OCI-LY1 (cell line): Measurements from ENCODE around the gene PHLDA2.

Experiments used
- CTCF ChIP-seq: fragments of 200-600 bp; sonication (generic), shearing (Covaris generic); IDR thresholded peaks from 2 replicates; pipeline ENCODE4 v1.5.1; 2017; ENCODE audit warnings: mild to moderate bottlenecking, antibody characterized with exemption, low read length, moderate library complexity, mixed read lengths
- EZH2 ChIP-seq: fragments of 200-600 bp; sonication (generic), shearing (Covaris generic); IDR thresholded peaks from 2 replicates; pipeline ENCODE4 v1.8.0; 2017; ENCODE audit warnings: borderline replicate concordance, mixed run types, mild to moderate bottlenecking, antibody characterized with exemption, low read length, moderate library complexity, mixed read lengths

GRCh38 chr11:2880646-2881045 is 48.6 kb downstream of the PHLDA2 start:
- no peak for TF ChIP-seq CTCF
- TF ChIP-seq EZH2 = no peak
